PFSK-1 (cell line): ENCODE measurements around the gene CRB1.

Experiments
- FOXP2 ChIP-seq: optimal IDR thresholded peaks from 2 replicates; pipeline ENCODE3; 2011; ENCODE audit warnings: borderline replicate concordance, control low read depth, inconsistent platforms; ENCODE audit not compliant: insufficient read depth; ENCODE audit errors: extremely low read length, extremely low read depth
- POLR2AphosphoS5 ChIP-seq: IDR thresholded peaks from 2 replicates; pipeline ENCODE4 v1.6.1; 2012; ENCODE audit warnings: low read depth, mild to moderate bottlenecking, control low read depth, low read length, moderate library complexity
- REST ChIP-seq, 2 experiments: IDR thresholded peaks; 2 replicates each; pipeline versions ENCODE4 v1.6.1 to v1.8.0; 2011 to 2012; ENCODE audit warnings: low read depth in 2 of 2, low read length in 2 of 2, control low read depth in 1 of 2, inconsistent platforms in 1 of 2, mild to moderate bottlenecking in 1 of 2, moderate library complexity in 1 of 2; ENCODE audit not compliant: insufficient read depth in 1 of 2
- SIN3A ChIP-seq: IDR thresholded peaks from 2 replicates; pipeline ENCODE4 v1.6.1; 2012; ENCODE audit warnings: mild to moderate bottlenecking, low read length, moderate library complexity, borderline replicate concordance; ENCODE audit not compliant: insufficient read depth
- TAF1 ChIP-seq: IDR thresholded peaks from 2 replicates; pipeline ENCODE4 v1.6.1; 2012; ENCODE audit warnings: low read length, control low read depth, borderline replicate concordance; ENCODE audit not compliant: insufficient read depth

CRB1 gene

GRCh38 chr1:197526736-197527371, 258.8 kb downstream of the CRB1 start:
- no peak for TF ChIP-seq TAF1
- TF ChIP-seq FOXP2 = no peak
- TF ChIP-seq POLR2AphosphoS5 = no peak
- TF ChIP-seq SIN3A = no peak
- TF ChIP-seq REST (IDR thresholded peaks at IDR 0.05; ENCODE audit: insufficient read depth in 1 of 2, low read depth in 2 of 2, low read length in 2 of 2) = no peak
